ENCODE results near the gene SLC17A5.
"Not testable (repeated sequence)": the region's sequence is repeated elsewhere in the genome, so short reads cannot be mapped to it uniquely, and the experiment has no call there.

Gene SLC17A5

DNA sequence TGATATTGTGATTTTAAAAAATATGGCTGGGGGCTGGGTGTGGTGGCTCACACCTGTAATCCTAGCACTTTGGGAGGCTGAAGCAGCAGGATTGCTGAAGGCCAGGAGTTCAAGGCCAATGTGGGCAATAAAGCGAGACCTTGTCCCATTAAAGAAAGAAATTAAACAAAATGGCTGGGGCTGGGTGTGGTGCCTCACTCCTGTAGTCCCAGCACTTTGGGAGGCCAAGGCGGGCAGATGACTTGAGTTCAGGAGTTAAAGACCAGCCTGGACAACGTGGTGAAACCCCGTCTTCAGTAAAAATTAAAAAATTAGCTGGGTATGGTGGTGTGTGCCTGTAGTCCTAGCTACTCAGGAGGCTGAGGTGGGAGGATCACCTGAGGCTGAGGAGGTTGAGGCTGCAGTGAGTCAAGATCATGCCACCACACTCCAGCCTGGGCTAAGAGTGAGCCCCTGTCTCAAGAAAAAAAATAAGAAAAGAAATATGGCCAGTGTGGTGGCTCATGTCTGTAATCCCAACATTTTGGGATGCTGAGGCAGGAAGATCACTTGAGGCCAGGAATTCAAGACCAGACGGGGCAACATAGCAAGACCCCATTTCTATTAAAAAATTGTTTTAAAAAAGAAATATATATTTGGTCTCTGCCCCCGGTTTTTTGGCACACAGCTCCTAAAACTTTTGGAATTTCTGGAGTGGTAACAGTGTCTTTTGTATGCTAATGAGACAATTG, 39.8 kb downstream of the SLC17A5 start:
- no peak for FAIRE-seq

DNA sequence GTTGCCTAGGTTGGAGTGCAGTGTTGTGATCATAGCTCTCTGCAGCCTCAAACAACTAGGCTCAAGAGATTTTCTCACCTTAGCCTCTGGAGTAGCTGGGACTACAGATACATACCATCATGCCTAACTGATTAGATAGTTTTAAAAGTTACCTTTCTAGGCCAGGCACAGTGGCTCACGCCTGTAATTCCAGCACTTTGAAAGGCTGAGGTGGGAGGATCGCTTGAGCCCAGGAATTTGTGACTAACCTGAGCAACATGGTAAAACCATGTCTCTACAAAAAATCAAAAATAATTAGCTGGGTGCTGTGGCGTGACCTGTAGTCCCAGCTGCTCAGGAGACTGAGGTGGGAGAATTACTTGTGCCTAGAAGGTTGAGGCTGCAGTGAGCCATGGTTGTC, 41.2 kb downstream of the SLC17A5 start:
- no peak for FAIRE-seq

DNA sequence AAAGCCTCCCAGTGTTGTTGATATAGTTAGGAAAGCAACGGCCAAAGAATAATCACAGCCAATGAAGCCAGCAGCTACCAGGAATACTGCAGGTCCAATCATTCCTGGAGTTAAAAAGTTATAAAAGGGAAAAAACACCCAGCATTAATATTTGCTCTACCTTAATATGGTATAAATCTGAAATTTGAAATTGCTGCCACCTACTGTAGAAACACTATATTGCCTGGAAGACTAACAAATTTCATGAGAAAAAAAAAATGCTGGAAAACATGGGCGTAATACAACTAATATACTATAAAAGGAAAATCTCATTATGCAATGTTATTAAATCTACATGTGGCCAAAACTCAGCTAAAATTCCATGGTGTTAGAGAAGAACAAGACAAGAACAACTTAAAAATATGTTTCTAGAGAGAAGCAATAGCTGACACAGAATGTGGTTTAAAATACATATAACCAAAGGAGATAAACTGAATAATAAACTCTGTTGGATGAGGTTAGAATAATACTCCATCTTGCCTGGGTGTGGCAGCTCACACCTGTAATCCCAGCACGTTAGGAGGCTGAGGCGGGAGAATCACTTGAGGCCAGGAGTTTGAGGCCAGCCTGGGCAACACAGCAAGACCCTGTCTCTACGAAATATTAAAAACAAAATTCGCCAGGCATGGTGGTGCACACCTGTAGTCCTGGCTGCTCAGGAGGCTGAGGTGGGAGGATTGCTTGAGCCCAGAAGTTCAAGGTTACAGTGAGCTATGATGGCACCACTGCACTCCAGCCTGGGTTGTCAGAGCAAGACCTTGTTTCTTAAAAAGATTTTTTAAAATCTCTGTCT, 43.1 kb downstream of the SLC17A5 start:
- peak; percentile 98 for FAIRE-seq

GRCh38 chr6:73608761-73609160, 45.0 kb downstream of the SLC17A5 start:
- FAIRE-seq: no peak

- FAIRE-seq: no peak
These were observed 47.4 kb downstream of the SLC17A5 start for GRCh38 chr6:73606428-73606827.

- FAIRE-seq: no peak
These were observed 49.3 kb downstream of the SLC17A5 start for GRCh38 chr6:73604461-73604860.

- FAIRE-seq: no peak
These were observed 49.8 kb downstream of the SLC17A5 start for GRCh38 chr6:73604020-73604419.

DNA sequence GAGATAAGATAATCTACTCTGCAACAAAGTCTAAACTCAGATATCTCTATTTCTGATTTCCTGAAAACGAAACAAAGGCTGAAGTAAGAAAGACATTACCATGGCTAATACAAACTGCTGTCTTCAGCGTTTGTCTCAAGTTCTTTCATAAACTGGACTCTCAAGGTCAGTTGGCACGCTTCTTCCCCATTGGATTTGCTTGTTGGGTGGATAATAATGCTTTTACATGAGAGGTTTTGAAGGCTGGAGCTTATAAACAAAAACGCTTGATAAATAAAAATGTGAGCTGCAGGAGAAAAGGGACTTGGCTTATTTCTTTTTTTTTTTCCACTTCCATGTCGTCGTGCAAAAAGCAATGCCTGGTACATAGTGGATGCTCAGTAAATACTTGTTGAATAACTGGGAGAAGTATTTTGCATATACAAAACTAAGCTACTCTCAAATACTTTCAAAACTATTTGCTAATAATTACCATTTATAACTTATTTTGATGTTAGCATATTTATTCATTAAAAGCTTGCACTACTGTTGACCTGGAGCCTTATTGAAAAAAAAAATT, 67.3 kb downstream of the SLC17A5 start:
- no peak for FAIRE-seq

GRCh38 chr6:73585566-73586415, 68.0 kb downstream of the SLC17A5 start:
- peak; percentile 89 for FAIRE-seq

DNA sequence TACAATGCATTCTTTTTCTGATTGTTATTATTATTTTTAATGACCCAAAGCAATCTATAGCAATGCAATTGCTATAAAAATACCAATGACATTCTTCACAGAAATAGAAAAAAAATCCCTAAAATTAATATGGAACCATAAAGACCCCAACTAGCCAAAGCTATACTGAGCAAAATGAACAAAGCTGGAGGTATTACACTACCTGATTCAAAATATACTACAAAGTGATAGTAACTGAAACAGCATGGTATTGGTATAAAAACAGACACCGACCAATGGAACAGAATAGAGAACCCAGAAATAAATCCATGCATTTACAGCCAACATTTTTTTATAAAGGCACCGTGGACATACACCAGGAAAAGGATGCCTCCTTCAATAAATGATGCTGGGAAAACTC, 72.5 kb downstream of the SLC17A5 start:
- FAIRE-seq: no peak

DNA sequence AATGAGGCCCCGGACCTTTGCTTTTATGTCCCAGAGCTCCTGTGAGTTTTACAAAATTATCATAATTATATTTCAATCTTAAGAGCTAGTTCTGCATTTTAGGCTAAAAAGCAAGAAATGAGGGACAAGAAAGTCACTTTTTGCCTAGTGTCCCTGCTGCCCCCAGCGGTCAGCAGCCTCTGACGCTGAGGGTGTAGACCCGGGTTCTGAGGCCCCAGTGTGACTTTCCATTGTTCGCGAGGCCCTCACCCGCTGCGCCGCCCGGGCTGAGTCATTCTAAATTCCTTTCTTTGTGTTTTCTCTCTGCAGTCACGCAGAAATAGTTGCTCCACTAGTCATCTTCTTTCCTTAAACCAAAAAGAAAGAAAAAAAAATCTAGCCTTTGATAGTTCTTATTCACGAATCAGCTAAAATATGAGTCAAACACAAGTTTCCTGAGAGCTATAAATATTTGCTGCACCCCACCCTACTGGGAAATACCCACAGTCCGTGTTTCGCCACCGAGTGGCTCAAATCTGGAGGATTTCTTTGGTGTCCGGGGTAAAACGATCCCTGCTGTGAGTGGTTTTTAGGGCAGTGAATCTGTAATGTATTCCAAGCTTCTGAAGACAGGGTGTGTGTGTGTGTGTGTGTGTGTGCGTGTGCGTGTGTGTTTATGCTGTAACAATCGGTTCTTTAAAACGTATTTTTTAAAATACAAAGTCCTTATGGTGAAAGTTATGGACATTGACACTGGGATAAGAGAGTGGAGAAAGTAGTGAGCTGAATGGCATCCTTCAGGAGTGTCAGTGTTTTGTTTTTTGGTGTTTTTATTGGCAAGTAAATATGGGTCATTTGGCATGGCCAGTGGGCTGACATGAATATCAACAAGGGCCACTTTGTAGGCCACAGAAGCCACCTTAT, 73.3 kb downstream of the SLC17A5 start:
- FAIRE-seq: peak; percentile 78

DNA sequence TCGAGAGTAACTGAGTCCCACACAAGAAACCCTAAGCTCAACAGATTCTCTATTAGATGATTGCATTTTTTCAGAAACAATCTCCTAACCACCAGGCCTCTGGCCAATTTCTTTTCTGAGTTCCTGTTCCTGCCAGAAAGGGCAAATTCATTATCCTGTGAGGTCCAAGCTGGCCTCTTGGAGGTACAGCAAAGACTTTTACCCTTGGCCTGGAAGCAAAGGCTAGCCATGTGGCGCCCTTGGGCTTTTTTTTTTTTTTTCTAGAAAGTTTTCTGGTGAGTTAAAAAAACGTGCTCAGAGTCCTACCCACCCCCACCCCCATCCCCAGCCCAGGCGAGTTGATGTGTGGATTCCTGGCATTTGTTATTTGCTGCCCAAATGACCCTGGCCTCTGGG, 73.9 kb downstream of the SLC17A5 start:
- peak; percentile 96 for FAIRE-seq

GRCh38 chr6:73579389-73579788, 74.4 kb downstream of the SLC17A5 start:
- FAIRE-seq: no peak

- FAIRE-seq: no peak
These were observed 76.1 kb downstream of the SLC17A5 start for GRCh38 chr6:73577676-73578075.

DNA sequence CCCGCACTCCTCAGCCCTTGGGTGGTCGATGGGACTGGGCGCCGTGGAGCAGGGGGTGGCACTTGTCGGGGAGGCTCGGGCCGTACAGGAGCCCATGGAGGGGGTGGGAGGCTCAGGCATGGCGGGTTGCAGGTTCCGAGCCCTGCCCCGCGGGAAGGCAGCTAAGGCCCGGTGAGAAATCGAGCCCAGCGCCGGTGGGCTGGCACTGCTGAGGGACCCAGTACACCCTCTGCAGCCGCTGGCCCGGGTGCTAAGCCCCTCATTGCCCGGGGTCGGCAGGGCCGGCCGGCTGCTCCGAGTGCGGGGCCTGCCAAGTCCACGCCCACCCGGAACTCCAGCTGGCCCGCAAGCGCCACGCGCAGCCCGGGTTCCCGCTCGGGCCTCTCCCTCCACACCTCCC, 81.3 kb downstream of the SLC17A5 start:
- FAIRE-seq: not testable (repeated sequence)

DNA sequence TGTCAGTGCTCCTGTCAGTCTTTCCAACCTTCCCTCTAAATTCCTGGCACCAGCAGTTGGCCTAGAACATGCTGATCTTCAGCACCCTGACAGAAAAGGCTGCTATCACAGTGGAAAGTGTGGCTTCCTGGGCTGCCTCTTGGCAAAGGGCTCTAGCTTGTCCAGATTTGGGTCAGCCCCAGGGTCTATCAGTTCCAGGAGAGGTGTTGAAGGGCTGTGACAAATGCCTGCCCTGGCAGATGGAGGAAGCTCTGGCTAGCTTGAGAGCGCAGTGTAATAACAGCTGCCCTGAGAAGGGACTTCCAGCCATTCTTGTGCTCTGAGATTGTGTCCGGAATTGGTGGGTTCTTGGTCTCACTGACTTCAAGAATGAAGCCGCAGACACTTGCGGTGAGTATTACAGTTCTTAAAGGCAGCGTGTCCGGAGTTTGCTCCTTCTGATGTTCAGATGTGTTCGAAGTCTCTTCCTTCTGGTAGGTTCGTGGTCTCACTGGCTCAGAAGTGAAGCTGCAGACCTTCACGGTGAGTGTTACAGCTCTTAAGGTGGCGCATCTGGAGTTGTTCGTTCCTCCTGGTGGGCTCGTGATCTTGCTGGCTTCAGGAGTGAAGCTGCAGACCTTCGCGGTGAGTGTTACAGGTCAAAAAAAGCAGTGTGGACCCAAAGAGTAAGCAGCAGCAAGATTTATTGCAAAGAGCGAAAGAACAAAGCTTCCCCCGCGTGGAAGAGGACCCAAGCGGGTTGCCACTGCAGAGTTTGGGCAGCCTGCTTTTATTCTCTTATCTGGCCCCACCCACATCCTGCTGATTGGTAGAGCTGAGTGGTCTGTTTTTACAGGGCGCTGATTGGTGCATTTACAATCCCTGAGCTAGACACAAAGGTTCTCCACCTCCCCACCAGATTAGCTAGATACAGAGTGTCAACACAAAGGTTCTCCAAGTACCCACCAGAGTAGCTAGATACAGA, 82.3 kb downstream of the SLC17A5 start:
- FAIRE-seq: not testable (repeated sequence)

GRCh38 chr6:73569121-73569520, 84.7 kb downstream of the SLC17A5 start:
- FAIRE-seq: no peak

GRCh38 chr6:73566954-73567591, 86.7 kb downstream of the SLC17A5 start:
- FAIRE-seq: no peak

DNA sequence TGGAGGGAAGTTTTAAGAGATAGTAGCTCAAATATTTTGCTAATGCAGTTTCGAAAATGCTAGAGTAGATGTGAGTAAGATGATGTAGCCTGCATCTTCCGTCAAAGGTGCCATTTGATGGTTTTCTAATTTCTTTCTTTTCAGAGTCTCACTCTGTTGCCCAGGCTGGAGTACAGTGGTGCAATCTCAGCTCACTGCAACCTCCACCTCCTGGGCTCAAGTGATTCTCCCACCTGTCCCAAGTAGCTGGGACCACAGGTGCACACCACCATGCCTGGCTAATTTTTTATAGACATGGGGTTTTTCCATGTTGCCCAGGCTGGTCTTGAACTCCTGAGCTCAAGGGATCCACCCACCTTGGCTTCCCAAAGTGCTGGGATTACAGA, 87.3 kb downstream of the SLC17A5 start:
- not testable (repeated sequence) for FAIRE-seq

All from A204.1 (cell line).